Thoracic aorta (tissue), 2 donors: ENCODE data around the gene TET3. TPM values are rescaled to one million over a fixed set of nuclear protein-coding genes. Genes with fewer than 3 reads are reported as not detected.

Experiments
- ATAC-seq: fragments of 150-250 bp; one replicate; pipeline ENCODE4 v1.8.0; 2017; ENCODE audit warnings: low read depth; ENCODE audit not compliant: insufficient number of reproducible peaks, low FRiP score
- DNase-seq: peaks from one replicate; pipeline ENCODE4 v3.0.0-alpha.2; 2020; ENCODE audit warnings: low spot score
- H3K27ac ChIP-seq, 2 donors: fragments of 200-600 bp; sonication (generic); 1 replicate in 1 of 2; 2 replicates in 1 of 2; pipeline ENCODE4 v1.5.1; 2016; ENCODE audit warnings: mild to moderate bottlenecking in 2 of 2, moderate library complexity in 2 of 2
- H3K27me3 ChIP-seq: fragments of 200-600 bp; sonication (generic); replicated peaks from 2 replicates; pipeline ENCODE4 v1.6.0; 2016; ENCODE audit warnings: mild to moderate bottlenecking; ENCODE audit not compliant: insufficient read depth
- H3K36me3 ChIP-seq: fragments of 200-600 bp; sonication (generic); one replicate; pipeline ENCODE4 v1.5.1; 2016
- H3K4me1 ChIP-seq, 2 donors: fragments of 200-600 bp; sonication (generic); 1 replicate in 1 of 2; 2 replicates in 1 of 2; pipeline versions ENCODE4 v1.5.1 to v1.6.0; 2016; ENCODE audit warnings: low read depth in 2 of 2, mild to moderate bottlenecking in 1 of 2; ENCODE audit not compliant: control insufficient read depth in 1 of 2
- H3K4me3 ChIP-seq: fragments of 200-600 bp; sonication (generic); 2 replicates; pipeline ENCODE4 v1.5.1; 2016; ENCODE audit warnings: mild to moderate bottlenecking
- H3K9me3 ChIP-seq: fragments of 200-600 bp; sonication (generic); 2 replicates; pipeline ENCODE4 v1.5.1; 2016
- total RNA-seq, 2 donors: library from RNA; depleted of rRNA; stranded (reverse); fragments of >200 nt; gene quantifications; one replicate each; pipeline versions ENCODE4 v1.1.0 to v1.2.3, GENCODE V29; 2016
- TF ChIP-seq, protein P1 (sequence below): fragments of 200-600 bp; sonication (generic); IDR thresholded peaks from one replicate; pipeline ENCODE4 v1.5.1; 2019; ENCODE audit warnings: antibody characterized with exemption

Gene TET3
- total RNA-seq, 2 donors from 2014 or later = 8.7 to 15.8 TPM

DNA sequence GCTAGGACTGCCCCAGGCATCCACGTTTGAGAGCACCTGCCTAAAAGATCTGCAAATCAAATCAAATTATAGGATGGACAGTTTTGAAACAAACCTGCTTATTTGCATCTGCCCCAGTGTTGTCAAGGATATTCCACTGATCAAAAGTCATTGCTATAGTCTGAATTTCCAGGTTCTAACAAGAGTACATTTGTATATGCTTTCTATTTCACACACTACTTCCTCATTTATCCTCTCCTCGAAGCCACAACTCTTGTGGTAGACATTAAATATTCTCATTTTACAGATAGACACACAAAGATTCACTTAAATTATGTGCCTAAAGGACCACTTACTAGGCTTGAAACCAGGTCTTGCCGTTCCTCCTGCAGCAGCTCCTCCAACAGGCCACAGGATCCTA is 11.9 kb upstream of the TET3 start:
- Histone ChIP-seq H3K9me3 (no peaks in the 10 kb centered on the region), H3K36me3 (no peaks in the 10 kb centered on the region), H3K27ac (no peak overlapping the region), H3K27me3 (no peaks in the 10 kb centered on the region), H3K4me1 (peaks cover 15 to 21% of the 10 kb centered on the region in 2 donors), H3K4me3 (no peak overlapping the region)
- TF ChIP-seq, protein P1, sequence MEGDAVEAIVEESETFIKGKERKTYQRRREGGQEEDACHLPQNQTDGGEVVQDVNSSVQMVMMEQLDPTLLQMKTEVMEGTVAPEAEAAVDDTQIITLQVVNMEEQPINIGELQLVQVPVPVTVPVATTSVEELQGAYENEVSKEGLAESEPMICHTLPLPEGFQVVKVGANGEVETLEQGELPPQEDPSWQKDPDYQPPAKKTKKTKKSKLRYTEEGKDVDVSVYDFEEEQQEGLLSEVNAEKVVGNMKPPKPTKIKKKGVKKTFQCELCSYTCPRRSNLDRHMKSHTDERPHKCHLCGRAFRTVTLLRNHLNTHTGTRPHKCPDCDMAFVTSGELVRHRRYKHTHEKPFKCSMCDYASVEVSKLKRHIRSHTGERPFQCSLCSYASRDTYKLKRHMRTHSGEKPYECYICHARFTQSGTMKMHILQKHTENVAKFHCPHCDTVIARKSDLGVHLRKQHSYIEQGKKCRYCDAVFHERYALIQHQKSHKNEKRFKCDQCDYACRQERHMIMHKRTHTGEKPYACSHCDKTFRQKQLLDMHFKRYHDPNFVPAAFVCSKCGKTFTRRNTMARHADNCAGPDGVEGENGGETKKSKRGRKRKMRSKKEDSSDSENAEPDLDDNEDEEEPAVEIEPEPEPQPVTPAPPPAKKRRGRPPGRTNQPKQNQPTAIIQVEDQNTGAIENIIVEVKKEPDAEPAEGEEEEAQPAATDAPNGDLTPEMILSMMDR = no peak
- ATAC-seq = no peak
- no peak for DNase-seq

DNA sequence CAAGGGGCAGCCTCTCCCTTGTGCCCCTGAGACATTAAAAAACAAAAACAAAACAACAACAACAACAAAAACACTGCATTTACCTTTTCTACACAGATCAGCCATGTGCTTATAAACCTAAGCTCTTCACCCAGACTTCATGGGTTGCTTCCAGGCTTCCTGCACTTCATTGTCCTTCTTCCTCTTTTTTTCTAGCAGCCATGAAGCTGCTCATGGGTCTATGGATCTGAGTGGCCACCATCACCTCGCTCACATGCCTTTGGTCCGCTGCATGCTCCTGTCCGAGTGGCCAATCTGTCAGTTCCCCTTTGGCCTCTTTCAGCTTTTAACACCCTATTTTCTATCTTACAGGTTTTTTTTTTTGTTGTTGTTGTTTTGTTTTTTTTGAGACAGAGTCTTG is 9.0 kb upstream of the TET3 start:
- no peak overlapping the region for H3K27ac ChIP-seq
- no peaks in the 10 kb centered on the region for H3K36me3 ChIP-seq
- TF ChIP-seq, protein P1 = no peak
- peaks cover 7 to 12% of the 10 kb centered on the region in 2 donors for H3K4me1 ChIP-seq
- H3K27me3 ChIP-seq = no peaks in the 10 kb centered on the region
- no peak for ATAC-seq
- H3K9me3 ChIP-seq = no peaks in the 10 kb centered on the region
- H3K4me3 ChIP-seq = no peak overlapping the region
- no peak for DNase-seq

DNA sequence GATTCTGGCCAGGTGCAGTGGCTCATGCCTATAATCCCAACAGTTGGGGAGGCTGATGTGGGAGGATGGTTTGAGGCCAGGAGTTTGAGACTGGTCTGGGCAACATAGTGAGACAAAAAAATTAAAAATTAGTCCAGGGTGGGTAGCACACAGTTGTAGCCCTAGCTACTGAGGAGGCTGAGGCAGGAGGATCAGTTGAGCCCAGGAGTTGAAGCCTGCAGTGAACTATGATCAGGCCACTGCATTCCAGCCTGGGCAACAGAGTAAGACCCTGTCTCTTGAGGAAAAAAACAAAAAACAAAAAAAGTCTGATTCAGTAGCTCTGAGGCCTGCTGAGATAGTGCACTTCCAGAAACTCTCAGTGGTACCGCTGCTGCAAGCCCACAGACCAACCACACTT is 7.9 kb upstream of the TET3 start:
- Histone ChIP-seq H3K9me3 (no peaks in the 10 kb centered on the region), H3K27ac (no peak overlapping the region), H3K27me3 (no peaks in the 10 kb centered on the region), H3K4me1 (peaks cover 10 to 12% of the 10 kb centered on the region in 2 donors), H3K36me3 (no peaks in the 10 kb centered on the region), H3K4me3 (no peak overlapping the region)
- no peak for DNase-seq
- TF ChIP-seq, protein P1 = no peak
- ATAC-seq = no peak

DNA sequence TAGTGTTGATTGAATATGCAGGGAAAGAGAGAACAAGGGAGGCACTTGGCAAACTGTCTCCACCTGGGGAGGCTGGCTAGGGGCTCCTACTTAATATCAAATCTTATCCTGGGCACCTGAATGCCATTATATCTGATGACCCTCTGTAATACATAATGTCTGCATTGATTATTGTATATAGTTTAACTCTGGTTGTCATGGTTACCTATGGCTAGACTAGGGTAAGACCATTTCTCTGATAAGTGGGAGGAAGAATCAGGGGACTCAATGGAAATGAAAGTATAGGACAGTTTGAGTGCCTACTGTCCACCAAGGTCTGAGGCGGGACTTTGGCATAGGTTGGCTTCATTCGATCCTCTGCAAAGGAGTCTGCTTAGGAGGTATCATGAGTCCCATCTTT is 7.2 kb upstream of the TET3 start:
- Histone ChIP-seq H3K27me3 (no peaks in the 10 kb centered on the region), H3K9me3 (no peaks in the 10 kb centered on the region), H3K4me1 (peaks cover 11 to 18% of the 10 kb centered on the region in 2 donors), H3K4me3 (no peak overlapping the region), H3K27ac (no peak overlapping the region), H3K36me3 (no peaks in the 10 kb centered on the region)
- DNase-seq = no peak
- ATAC-seq = no peak
- TF ChIP-seq, protein P1 = no peak

DNA sequence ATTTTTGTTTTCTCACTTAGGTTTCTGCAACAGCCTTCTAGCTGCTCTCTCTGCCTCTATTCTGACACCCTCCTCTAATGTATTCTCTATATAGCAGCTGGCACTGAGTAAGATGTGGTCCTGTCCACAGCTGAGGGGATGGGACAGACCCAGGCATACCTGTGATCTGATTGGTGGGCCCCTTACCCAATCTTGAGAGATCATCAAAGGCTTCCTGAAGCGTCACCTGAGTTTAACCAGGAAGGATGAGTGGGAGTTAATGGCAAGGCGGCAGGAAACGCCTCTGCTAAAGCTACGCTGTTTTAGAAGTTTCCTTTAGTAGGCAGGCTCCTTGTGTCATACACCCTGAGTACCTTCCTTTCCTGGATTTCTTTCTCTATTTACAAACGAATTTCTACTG is 5.7 kb upstream of the TET3 start:
- Histone ChIP-seq H3K9me3 (no peaks in the 10 kb centered on the region), H3K4me1 (peaks cover 13 to 32% of the 10 kb centered on the region in 2 donors), H3K27me3 (no peaks in the 10 kb centered on the region), H3K36me3 (no peaks in the 10 kb centered on the region), H3K4me3 (no peak overlapping the region), H3K27ac (no peak overlapping the region)
- ATAC-seq = no peak
- DNase-seq = no peak
- TF ChIP-seq, protein P1 = no peak
